ENCODE results near the gene VASH2.

DNA sequence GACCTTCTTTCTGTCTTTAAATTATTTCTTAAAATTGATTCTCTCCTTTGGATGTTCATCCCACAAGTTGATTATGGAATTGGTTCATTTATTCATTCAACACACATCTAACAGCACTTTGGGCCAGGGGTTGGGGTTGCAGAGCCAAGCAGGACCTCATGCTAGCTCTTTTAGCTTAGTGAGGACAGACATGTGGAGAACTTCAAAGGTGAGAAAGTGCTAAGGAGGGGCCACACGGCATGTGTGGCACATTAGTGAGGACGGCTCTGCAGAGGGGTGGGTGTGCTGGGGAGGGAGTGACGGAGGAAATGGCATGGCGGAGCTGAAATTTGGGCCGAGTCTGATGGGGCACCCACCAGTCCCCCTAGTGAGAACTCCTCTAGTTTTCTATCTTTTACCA lies 32.5 kb upstream of the VASH2 start:
- no peak for TF ChIP-seq EZH2 (IDR thresholded peaks at IDR 0.05; ENCODE audit: insufficient read depth, poor library complexity, severe bottlenecking)
- no peak for TF ChIP-seq EZH2phosphoT487 (IDR thresholded peaks at IDR 0.05; ENCODE audit: insufficient read depth, low read depth)

Measured in GM23248 (cell line).